ENCODE data around the gene MPC1.

Gene MPC1

DNA sequence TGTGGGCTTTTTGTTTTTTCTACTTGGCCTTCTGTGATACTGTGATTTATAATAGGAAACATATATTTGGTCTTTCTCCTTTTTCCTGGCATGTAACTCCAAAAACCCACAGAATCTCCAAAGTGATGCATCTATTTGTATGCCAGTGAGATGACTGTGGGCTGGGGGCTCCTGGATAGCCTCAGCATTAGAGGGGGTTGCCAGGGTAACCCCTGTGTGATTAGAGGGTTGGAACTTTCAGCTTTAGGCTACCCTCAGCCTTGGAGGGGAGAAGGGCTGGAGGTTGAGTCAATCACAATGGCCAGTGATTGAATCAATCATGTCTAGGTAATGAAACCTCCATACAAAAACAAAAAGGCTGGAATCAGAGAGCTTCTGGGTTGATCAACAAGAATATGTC, 29.8 kb downstream of the MPC1 start:
- no peak for TF ChIP-seq ZBTB7A (IDR thresholded peaks at IDR 0.05; ENCODE audit: low read depth)
- TF ChIP-seq TCF12 (IDR thresholded peaks at IDR 0.05; ENCODE audit: low read depth): no peak
- TF ChIP-seq, protein P1, sequence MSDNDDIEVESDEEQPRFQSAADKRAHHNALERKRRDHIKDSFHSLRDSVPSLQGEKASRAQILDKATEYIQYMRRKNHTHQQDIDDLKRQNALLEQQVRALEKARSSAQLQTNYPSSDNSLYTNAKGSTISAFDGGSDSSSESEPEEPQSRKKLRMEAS (IDR thresholded peaks at IDR 0.05): no peak
- TF ChIP-seq CREB1 (IDR thresholded peaks at IDR 0.05; ENCODE audit: low read depth): no peak
- no peak for TF ChIP-seq RAD21 (IDR thresholded peaks at IDR 0.05; ENCODE audit: low read depth)
- no peak for TF ChIP-seq NFIC (IDR thresholded peaks at IDR 0.05)
- TF ChIP-seq, protein P2, sequence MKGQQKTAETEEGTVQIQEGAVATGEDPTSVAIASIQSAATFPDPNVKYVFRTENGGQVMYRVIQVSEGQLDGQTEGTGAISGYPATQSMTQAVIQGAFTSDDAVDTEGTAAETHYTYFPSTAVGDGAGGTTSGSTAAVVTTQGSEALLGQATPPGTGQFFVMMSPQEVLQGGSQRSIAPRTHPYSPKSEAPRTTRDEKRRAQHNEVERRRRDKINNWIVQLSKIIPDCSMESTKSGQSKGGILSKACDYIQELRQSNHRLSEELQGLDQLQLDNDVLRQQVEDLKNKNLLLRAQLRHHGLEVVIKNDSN (IDR thresholded peaks at IDR 0.05): no peak
- no peak for TF ChIP-seq YY1 (IDR thresholded peaks at IDR 0.05; ENCODE audit: low read depth)
- TF ChIP-seq EGR1 (IDR thresholded peaks at IDR 0.05): no peak

GRCh38 chr6:166351715-166352285, 30.9 kb downstream of the MPC1 start:
- TF ChIP-seq RAD21 (IDR thresholded peaks at IDR 0.05; ENCODE audit: low read depth) (no peak), EP300 (IDR thresholded peaks at IDR 0.05; ENCODE audit: borderline replicate concordance) (no peak), TCF12 (IDR thresholded peaks at IDR 0.05; ENCODE audit: low read depth) (no peak), EGR1 (IDR thresholded peaks at IDR 0.05) (no peak), FOXM1 (IDR thresholded peaks at IDR 0.05; ENCODE audit: borderline replicate concordance, low read depth) (no peak), TEAD4 (IDR thresholded peaks at IDR 0.05) (no peak), CREB1 (IDR thresholded peaks at IDR 0.05; ENCODE audit: low read depth) (no peak), NFIC (IDR thresholded peaks at IDR 0.05) (no peak)
- TF ChIP-seq, protein P2 (IDR thresholded peaks at IDR 0.05): no peak
- TF ChIP-seq, protein P1 (IDR thresholded peaks at IDR 0.05): no peak

DNA sequence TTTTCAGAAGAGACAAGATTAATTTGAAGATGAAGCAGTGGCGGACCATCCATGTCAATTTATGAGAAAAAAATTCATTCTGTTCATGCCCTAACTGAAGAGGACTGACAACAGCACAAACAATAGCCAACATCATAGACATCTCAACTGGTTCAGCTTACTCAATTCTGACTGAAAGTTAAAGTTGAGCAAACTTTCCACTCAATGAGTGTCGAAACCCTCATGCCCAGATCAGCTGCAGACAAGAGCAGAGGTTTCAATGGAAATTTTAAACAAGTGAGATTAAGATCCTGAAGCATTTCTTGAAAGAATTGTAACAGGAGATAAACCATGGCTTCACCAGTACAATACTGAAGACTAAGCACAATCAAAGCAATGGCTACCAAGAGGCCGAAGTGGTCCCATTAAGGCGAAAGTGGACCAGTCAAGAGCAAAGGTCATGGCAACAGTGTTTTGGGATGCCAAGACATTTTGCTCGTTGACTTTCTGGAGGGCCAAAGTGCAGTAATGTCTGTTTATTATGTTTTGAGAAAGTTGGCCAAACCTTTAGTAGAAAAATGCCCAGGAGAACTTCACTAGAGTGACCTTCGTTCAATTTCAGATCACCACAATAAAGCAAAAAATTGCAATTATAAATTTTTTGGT, 34.3 kb downstream of the MPC1 start:
- TF ChIP-seq CREB1 (IDR thresholded peaks at IDR 0.05; ENCODE audit: low read depth) (no peak), CEBPB (IDR thresholded peaks at IDR 0.05) (no peak), EP300 (IDR thresholded peaks at IDR 0.05; ENCODE audit: borderline replicate concordance) (no peak), REST (IDR thresholded peaks at IDR 0.05; ENCODE audit: low read depth) (no peak), ZBTB7A (IDR thresholded peaks at IDR 0.05; ENCODE audit: low read depth) (no peak), TEAD4 (IDR thresholded peaks at IDR 0.05) (no peak), FOXM1 (IDR thresholded peaks at IDR 0.05; ENCODE audit: borderline replicate concordance, low read depth) (no peak), NFIC (IDR thresholded peaks at IDR 0.05) (no peak), TCF12 (IDR thresholded peaks at IDR 0.05; ENCODE audit: low read depth) (no peak), YY1 (IDR thresholded peaks at IDR 0.05; ENCODE audit: low read depth) (no peak), TAF1 (IDR thresholded peaks at IDR 0.05; ENCODE audit: low read depth) (no peak)
- TF ChIP-seq, protein P1 (IDR thresholded peaks at IDR 0.05): no peak
- TF ChIP-seq, protein P2 (IDR thresholded peaks at IDR 0.05): no peak

- no peak for TF ChIP-seq RAD21 (IDR thresholded peaks at IDR 0.05; ENCODE audit: low read depth)
Measured at GRCh38 chr6:166346965-166347364, 35.8 kb downstream of the MPC1 start.

- TF ChIP-seq REST (IDR thresholded peaks at IDR 0.05; ENCODE audit: low read depth) (no peak), NFIC (IDR thresholded peaks at IDR 0.05) (no peak), TEAD4 (IDR thresholded peaks at IDR 0.05) (no peak), CEBPB (IDR thresholded peaks at IDR 0.05) (no peak), TAF1 (IDR thresholded peaks at IDR 0.05; ENCODE audit: low read depth) (no peak), TCF12 (IDR thresholded peaks at IDR 0.05; ENCODE audit: low read depth) (no peak), CREB1 (IDR thresholded peaks at IDR 0.05; ENCODE audit: low read depth) (no peak), ZBTB7A (IDR thresholded peaks at IDR 0.05; ENCODE audit: low read depth) (no peak), RAD21 (IDR thresholded peaks at IDR 0.05; ENCODE audit: low read depth) (no peak), YY1 (IDR thresholded peaks at IDR 0.05; ENCODE audit: low read depth) (no peak), EP300 (IDR thresholded peaks at IDR 0.05; ENCODE audit: borderline replicate concordance) (no peak), EGR1 (IDR thresholded peaks at IDR 0.05) (no peak)
- TF ChIP-seq, protein P2 (IDR thresholded peaks at IDR 0.05): no peak
- TF ChIP-seq, protein P1 (IDR thresholded peaks at IDR 0.05): no peak
Measured at GRCh38 chr6:166346449-166346848, 36.3 kb downstream of the MPC1 start.
